GM10847 (cell line): Measurements from ENCODE around the gene ALPL.

Source experiments
- POLR2A ChIP-seq: IDR thresholded peaks from 2 replicates; pipeline ENCODE4 v1.6.1; 2011; ENCODE audit not compliant: insufficient read length; ENCODE audit errors: extremely low read depth

Gene ALPL

DNA sequence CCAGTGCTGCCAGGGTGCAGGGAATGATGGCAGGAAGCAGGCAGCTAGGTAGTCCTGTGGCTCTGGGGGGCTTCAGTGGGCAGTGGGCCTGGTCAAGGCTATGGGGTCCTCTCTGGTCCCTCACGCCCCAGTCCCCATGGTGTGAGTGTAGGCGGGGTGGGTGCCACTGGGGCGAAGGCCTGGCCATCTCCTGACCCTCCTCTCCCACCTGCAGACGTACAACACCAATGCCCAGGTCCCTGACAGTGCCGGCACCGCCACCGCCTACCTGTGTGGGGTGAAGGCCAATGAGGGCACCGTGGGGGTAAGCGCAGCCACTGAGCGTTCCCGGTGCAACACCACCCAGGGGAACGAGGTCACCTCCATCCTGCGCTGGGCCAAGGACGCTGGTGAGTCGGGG, 53.7 kb downstream of the ALPL start:
- TF ChIP-seq POLR2A: no peak

- TF ChIP-seq POLR2A: no peak
Observed at GRCh38 chr1:21563971-21564370, 54.7 kb downstream of the ALPL start.

GRCh38 chr1:21564521-21565095, 55.4 kb downstream of the ALPL start:
- no peak for TF ChIP-seq POLR2A

DNA sequence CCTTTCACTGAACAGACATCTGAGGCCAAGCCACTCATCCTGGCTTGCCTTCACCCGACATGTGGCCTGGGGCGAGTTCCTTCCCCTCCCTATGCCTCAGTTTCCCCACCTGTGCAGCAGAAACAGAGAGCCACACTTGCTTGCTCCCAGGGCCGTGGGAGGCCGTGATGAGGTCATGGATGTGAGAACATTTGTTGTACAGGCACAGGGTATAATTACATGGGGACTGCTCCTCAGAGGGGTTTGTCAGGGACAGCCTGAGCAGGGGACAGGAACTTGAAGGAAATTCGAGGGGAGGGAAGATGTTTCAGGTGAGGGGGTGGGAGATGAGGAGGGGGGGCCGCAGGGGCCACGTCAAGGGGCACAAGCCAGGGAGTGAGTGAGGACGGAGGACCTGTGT, 56.1 kb downstream of the ALPL start:
- TF ChIP-seq POLR2A: no peak

DNA sequence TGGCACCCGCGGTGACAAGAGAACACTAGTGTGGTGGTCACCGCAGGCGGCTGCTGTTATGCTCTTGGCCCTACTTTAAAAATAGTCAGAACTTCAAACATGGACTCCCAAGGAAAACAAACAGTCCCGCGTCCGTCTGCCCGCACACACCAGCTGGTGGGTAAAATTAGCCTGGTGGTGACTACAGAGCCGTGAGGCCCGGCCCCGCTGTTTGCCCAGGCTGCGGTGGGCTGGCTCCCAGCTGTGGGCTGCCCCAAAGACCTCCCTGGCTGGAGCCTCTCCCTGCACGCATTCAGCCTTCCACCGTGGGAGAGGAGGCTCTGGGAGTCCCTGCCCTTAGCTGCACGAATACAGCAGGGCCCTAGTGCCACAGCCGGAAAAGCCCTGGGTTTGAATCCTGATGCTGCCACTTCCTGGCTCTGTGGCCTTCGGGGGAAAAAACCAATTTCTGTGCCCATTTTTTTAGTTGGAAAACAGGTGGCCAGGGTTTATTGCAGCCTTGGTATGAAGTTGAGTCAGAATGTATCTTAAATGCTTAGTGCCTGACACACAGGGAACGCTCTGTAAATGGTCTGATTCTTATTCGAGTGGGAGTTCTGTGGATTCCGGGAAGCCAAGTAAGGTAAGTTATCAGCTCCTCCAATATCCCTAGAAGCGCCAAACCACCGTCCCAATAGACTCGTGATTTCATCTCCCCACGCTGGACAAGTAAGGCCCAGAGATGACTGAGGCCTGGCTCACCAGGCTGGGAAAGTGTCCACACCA, 58.2 kb downstream of the ALPL start:
- no peak for TF ChIP-seq POLR2A

DNA sequence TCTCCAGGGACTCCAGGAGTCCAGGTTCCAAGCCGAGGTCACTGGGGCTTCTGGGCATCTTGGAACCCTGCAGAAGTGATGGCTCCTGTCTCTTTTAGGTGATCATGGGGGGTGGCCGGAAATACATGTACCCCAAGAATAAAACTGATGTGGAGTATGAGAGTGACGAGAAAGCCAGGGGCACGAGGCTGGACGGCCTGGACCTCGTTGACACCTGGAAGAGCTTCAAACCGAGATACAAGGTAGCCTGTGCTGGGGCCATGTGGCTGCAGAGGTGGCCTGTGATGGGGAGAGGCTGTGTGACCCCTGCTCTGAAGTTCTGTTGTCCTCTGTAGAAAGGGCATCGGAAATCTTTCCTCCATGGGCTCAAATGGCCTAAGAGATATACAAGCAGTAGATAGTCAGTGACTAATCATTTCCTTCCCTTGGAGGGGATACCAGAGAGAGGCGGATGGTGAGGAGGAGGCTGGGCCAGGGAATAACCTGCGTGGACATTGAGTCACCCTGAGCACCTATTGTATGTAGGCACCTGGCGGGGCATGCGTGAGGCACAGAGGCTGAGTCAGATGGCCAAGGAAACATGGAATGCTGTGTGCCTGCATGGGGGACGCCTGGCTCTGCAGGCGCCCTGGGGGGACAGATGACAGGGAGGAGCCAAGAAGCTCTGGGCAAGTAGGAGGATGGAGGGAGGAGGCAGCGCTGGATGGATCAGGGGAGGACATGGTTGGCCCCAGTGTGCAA, 59.0 kb downstream of the ALPL start:
- no peak for TF ChIP-seq POLR2A

GRCh38 chr1:21568809-21569385, 59.7 kb downstream of the ALPL start:
- no peak for TF ChIP-seq POLR2A

GRCh38 chr1:21569820-21570527, 60.8 kb downstream of the ALPL start:
- TF ChIP-seq POLR2A: no peak

GRCh38 chr1:21570528-21570875, 61.3 kb downstream of the ALPL start:
- TF ChIP-seq POLR2A: no peak

GRCh38 chr1:21570885-21571284, 61.7 kb downstream of the ALPL start:
- no peak for TF ChIP-seq POLR2A

DNA sequence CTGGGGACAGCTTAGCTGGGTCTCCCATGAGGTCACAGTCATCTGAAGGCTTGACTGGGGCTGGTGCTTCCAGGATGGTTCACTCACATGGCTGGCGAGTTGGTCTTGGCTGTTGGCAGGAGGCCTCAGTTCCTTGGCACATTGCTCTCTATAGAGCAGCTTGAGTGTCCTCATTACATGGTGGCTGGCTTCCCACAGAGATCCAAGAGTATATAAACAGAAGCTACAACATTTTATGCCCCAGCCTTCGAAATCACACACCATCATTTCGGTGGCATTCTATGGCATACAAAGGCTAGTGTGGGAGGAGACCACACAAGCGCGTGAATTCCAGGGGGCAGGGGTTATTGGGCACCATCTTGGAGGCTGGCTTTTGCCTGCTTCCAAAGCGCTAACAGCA, 63.0 kb downstream of the ALPL start:
- no peak for TF ChIP-seq POLR2A

DNA sequence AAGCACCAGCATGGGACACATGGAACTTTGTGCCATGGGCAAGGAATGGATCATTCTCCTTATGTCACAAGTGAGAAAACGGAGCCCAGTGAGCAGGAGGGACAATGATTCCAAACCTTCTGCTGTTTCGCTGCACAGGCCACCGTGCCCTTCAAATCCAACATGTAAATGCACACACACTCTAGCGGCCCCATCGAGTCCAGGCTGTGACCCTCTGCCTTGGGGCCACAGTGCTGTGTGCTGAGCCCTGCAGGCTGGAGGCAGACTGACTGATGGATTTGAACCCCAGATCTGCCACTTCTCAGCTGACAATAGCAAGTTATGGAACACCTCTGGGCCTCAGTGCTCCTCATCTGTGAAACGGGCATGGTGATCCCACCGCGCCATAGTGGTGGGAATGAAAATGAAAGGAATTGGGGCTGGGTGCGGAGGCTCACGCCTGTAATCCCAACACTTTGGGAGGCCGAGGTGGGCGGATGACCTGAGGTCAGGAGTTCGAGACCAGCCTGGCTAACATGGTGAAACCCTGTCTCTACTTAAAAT, 63.6 kb downstream of the ALPL start:
- TF ChIP-seq POLR2A: no peak

DNA sequence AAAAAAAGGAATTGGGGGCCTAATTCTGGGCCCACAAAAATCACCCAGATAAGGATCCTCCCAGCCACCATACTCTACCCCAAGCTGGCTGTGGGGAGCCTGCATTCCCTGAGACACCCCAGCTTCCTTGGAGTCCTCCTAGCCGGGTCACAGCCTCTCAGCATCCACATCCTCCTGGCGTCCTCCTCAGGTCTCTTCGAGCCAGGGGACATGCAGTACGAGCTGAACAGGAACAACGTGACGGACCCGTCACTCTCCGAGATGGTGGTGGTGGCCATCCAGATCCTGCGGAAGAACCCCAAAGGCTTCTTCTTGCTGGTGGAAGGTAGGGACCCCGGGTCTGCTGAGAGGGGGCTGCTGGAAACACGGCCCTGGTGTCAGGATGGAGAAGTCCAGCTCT, 64.3 kb downstream of the ALPL start:
- no peak for TF ChIP-seq POLR2A

DNA sequence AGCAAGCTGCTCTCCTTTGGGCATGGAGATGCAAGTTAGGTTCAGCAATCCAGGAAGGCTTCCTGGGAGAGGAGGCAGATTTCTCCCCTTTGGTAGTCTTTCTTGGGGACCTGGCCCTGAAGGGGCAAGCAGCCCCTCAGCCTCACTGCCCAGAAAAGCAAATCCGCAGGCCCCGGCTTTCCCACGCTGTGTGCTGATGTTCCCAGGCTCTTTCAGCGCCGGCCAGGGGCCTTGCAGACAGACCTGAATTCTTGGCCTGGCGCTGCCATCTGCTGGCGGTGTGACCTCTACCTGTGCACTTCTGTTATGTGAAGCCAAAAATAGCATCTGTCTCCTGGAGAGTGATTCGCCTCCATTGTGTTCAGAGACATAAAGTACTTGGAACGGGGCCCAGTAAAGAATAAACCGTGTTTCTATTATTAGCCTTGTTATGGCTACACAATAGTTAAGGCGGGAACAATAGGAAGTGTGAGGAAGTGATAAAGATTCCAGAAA, 64.8 kb downstream of the ALPL start:
- TF ChIP-seq POLR2A: no peak

DNA sequence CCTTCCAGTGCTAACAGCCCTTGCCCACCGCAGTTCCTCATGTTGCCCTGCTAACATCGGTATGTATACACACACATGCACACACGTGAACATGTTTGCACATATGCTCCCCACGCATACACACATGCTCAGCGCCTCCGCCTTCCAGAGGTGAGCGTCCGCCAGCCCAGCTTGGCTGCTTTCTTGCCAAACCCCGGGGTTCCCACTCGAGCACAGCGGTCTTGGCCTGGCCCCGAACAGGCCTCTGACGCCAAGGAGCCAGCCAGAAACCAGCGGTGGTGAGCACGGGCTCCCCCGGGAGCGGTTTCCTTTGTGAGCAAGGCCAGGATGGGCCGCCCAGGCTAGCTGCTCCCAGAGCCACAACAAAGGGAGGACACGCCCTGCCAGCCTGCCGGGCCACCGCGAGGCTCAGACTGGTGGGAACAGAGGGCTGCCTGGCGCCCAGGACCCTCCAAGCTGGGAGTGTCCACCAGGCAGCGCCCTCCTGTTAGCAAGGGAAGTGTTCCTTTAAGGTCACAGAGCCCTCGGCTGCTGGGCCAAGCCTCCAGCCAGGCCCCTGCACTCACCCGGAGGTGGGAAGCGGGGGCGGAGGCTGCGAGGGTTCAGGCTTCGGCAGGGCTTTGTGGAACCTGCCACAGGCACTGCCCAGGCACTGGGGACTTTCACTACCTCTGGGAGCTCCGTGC, 65.4 kb downstream of the ALPL start:
- no peak for TF ChIP-seq POLR2A

- TF ChIP-seq POLR2A: no peak
Observed at GRCh38 chr1:21575351-21575942, 66.2 kb downstream of the ALPL start.
